ENCODE results near the gene UBP1. TPM values are rescaled to one million over a fixed set of nuclear protein-coding genes. Genes with fewer than 3 reads are reported as not detected.
"Not testable (repeated sequence)": the region's sequence is repeated elsewhere in the genome, so short reads cannot be mapped to it uniquely, and the experiment has no call there.

UBP1 gene
- total RNA-seq, 4 donors from 2014 or later: 65.9 to 180 (median 86.1) TPM

GRCh38 chr3:33474896-33475295 is 34.7 kb upstream of the UBP1 start:
- H3K27me3 ChIP-seq: no peaks in the 10 kb centered on the region
- in situ Hi-C loops (cut with MboI; ENCODE audit: low pct_ligation_motif_present in 1 of 4, low pct_unique_long_range_greater_than_20kb in 1 of 4, low sequenced_read_pairs in 3 of 4) (no loop called here), intact Hi-C loops (cut with DNase I; ENCODE audit: low total_unique reads) (no loop called here)
- H3K36me3 ChIP-seq: no peaks in the 10 kb centered on the region
- no peak overlapping the region for H3K27ac ChIP-seq
- H3K9me3 ChIP-seq: no peaks in the 10 kb centered on the region
- no peak overlapping the region for H3K4me3 ChIP-seq
- TF ChIP-seq POLR2A (IDR thresholded peaks at IDR 0.05): no peak
- TF ChIP-seq CTCF (IDR thresholded peaks at IDR 0.05): no peak
- no peak for TF ChIP-seq EP300 (IDR thresholded peaks at IDR 0.05; ENCODE audit: low read depth)
- no peak for TF ChIP-seq POLR2AphosphoS5 (IDR thresholded peaks at IDR 0.05)
- 80 to 84% methylated on average over 1 to 2 of the region's 2 CpGs for WGBS, 2 donors (ENCODE audit: low coverage in 1 of 2)
- no peaks in the 10 kb centered on the region for H3K4me1 ChIP-seq
- no peak for DNase-seq

GRCh38 chr3:33473813-33474212 is 33.6 kb upstream of the UBP1 start:
- in situ Hi-C loops (cut with MboI; ENCODE audit: low pct_ligation_motif_present in 1 of 4, low pct_unique_long_range_greater_than_20kb in 1 of 4, low sequenced_read_pairs in 3 of 4): no loop called here
- no peak overlapping the region for H3K4me3 ChIP-seq
- no peaks in the 10 kb centered on the region for H3K4me1 ChIP-seq
- intact Hi-C loops (cut with DNase I; ENCODE audit: low total_unique reads): no loop called here
- H3K36me3 ChIP-seq: no peaks in the 10 kb centered on the region
- no peaks in the 10 kb centered on the region for H3K27me3 ChIP-seq
- no peak overlapping the region for H3K27ac ChIP-seq
- no peak for DNase-seq
- 96% methylated on average over 2 of the region's 2 CpGs; no CpG with 5 or more reads in 1 of the 2 donors for WGBS, 2 donors (ENCODE audit: low coverage in 1 of 2)
- no peaks in the 10 kb centered on the region for H3K9me3 ChIP-seq
- TF ChIP-seq POLR2AphosphoS5 (IDR thresholded peaks at IDR 0.05) (no peak), POLR2A (IDR thresholded peaks at IDR 0.05) (no peak), CTCF (IDR thresholded peaks at IDR 0.05) (no peak), EP300 (IDR thresholded peaks at IDR 0.05; ENCODE audit: low read depth) (no peak)

- whole genome bisulfite sequencing, 2 donors (ENCODE audit: low coverage in 1 of 2): 96% methylated on average over 3 of the region's 3 CpGs; no CpG with 5 or more reads in 1 of the 2 donors
These were observed 27.6 kb upstream of the UBP1 start for GRCh38 chr3:33467786-33468185.

GRCh38 chr3:33461097-33461496 is 20.9 kb upstream of the UBP1 start:
- no peaks in the 10 kb centered on the region for H3K27me3 ChIP-seq
- in situ Hi-C loops (cut with MboI; ENCODE audit: low pct_ligation_motif_present in 1 of 4, low pct_unique_long_range_greater_than_20kb in 1 of 4, low sequenced_read_pairs in 3 of 4): no loop called here
- no peak for DNase-seq
- intact Hi-C loops (cut with DNase I; ENCODE audit: low total_unique reads): no loop called here
- TF ChIP-seq POLR2AphosphoS5 (IDR thresholded peaks at IDR 0.05): no peak
- no peak for TF ChIP-seq EP300 (IDR thresholded peaks at IDR 0.05; ENCODE audit: low read depth)
- TF ChIP-seq POLR2A (IDR thresholded peaks at IDR 0.05): no peak
- no peak for TF ChIP-seq CTCF (IDR thresholded peaks at IDR 0.05)
- peaks cover 5 to 12% of the 10 kb centered on the region in 2 donors for H3K9me3 ChIP-seq
- no peak overlapping the region for H3K27ac ChIP-seq
- H3K4me1 ChIP-seq: no peaks in the 10 kb centered on the region
- H3K36me3 ChIP-seq: no peaks in the 10 kb centered on the region
- H3K4me3 ChIP-seq: no peak overlapping the region
- WGBS, 2 donors (ENCODE audit: low coverage in 1 of 2): 89 to 97% methylated on average over 2 of the region's 2 CpGs

More at GRCh38 chr3:33467786-33468185, 27.6 kb upstream of the UBP1 start:
- intact Hi-C loops (cut with DNase I; ENCODE audit: low total_unique reads): no loop called here
- TF ChIP-seq EP300 (IDR thresholded peaks at IDR 0.05; ENCODE audit: low read depth): no peak
- no peak for TF ChIP-seq CTCF (IDR thresholded peaks at IDR 0.05)
- TF ChIP-seq POLR2AphosphoS5 (IDR thresholded peaks at IDR 0.05): no peak
- TF ChIP-seq POLR2A (IDR thresholded peaks at IDR 0.05): no peak
- Histone ChIP-seq H3K4me1 (no peaks in the 10 kb centered on the region), H3K27ac (no peak overlapping the region), H3K27me3 (no peaks in the 10 kb centered on the region), H3K36me3 (no peaks in the 10 kb centered on the region), H3K4me3 (no peak overlapping the region), H3K9me3 (no peaks in the 10 kb centered on the region)
- in situ Hi-C loops (cut with MboI; ENCODE audit: low pct_ligation_motif_present in 1 of 4, low pct_unique_long_range_greater_than_20kb in 1 of 4, low sequenced_read_pairs in 3 of 4): no loop called here
- DNase-seq: no peak

GRCh38 chr3:33459577-33459976 is 19.4 kb upstream of the UBP1 start:
- H3K36me3 ChIP-seq; H3K27ac ChIP-seq; intact Hi-C loops (cut with DNase I; ENCODE audit: low total_unique reads); H3K4me1 ChIP-seq; H3K27me3 ChIP-seq; in situ Hi-C loops (cut with MboI; ENCODE audit: low pct_ligation_motif_present in 1 of 4, low pct_unique_long_range_greater_than_20kb in 1 of 4, low sequenced_read_pairs in 3 of 4); DNase-seq; H3K4me3 ChIP-seq: not testable (repeated sequence)
- WGBS, 2 donors (ENCODE audit: low coverage in 1 of 2): 97 to 98% methylated on average over 4 of the region's 4 CpGs
- H3K9me3 ChIP-seq: peaks cover 5 to 12% of the 10 kb centered on the region in 2 donors

Data from transverse colon (tissue), 4 donors.